AG04449 (cell line): ENCODE results near the gene NEURL1.
"Not testable (repeated sequence)": the region's sequence is repeated elsewhere in the genome, so short reads cannot be mapped to it uniquely, and the experiment has no call there.

Experiments
- CTCF ChIA-PET: fragments of 350-600 bp; formaldehyde crosslinking; extraction: SDS; loops from one replicate; lab custom pipeline; 2021; ENCODE audit warnings: antibody characterized with exemption; lab: Yijun Ruan, JAX
- POLR2A ChIA-PET: fragments of 400-600, 350-600 bp; formaldehyde crosslinking; extraction: SDS; loops from one replicate; lab custom pipeline; 2020; ENCODE audit warnings: antibody characterized with exemption, inconsistent platforms; lab: Yijun Ruan, JAX
- DNase-seq: peaks from one replicate; pipeline ENCODE4 v3.0.0-alpha.2; 2010; ENCODE audit warnings: low read depth, low spot score
- H3K4me3 ChIP-seq: 2 replicates; pipeline ENCODE4 v1.5.1; 2011; ENCODE audit warnings: low read depth, mild to moderate bottlenecking, control low read depth, low read length
- CTCF ChIP-seq: IDR thresholded peaks from one replicate; pipeline ENCODE4 v1.5.1; 2011; ENCODE audit warnings: mild to moderate bottlenecking, moderate library complexity, low read length, control low read depth, inconsistent platforms; ENCODE audit not compliant: insufficient read depth; ENCODE audit errors: missing control alignments

Gene NEURL1

DNA sequence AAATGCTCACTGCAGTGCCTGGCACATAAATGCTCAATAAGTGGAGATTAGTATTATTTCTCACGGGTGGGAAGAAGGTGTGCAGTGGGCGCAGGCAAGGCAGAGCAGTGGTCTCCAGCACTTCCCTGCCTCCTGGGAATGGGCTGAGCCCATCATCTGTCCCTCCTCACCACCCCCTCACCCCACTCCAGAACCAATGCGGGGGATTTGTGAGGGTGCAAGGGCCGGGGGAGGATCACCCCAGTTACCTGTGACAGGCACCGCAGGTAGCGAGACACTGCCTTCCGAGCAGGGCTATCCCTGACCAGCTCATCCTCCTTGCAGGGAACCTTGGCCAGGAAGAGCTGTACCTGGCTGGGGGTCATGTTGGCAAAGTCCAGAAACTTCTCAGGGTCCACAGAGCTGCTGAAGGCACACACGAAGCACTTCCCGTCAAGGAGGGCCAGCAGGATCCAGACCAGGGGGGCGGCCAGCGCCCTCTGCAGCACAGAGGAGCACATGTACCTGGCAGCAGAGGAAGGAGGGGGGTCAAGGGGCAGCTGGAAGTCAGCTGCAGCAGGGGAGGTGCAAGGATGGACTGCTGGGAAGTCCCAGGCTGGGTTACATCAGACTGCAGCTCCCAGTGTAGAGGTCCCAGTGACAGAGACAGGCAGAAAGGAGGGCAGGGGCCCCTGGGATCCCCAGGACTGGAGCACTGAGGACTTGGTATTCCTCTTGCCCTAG lies 17.3 kb upstream of the NEURL1 start:
- ChIA-PET POLR2A (no interaction called here), CTCF (interaction anchor here (0.9 to 11.0 kb wide), 7 partner anchors 8 to 80 kb away, joined by 3 to 83 read pairs (median 5); partner anchors contain the start of genes ATP5MK and PDCD11)
- no peak for DNase-seq
- TF ChIP-seq CTCF, result peak; percentile 17
- no peak overlapping the region for H3K4me3 ChIP-seq

- POLR2A ChIA-PET, result no interaction called here
- no peak overlapping the region for H3K4me3 ChIP-seq
- DNase-seq, result no peak
- CTCF ChIA-PET, result interaction anchor here (0.8 to 11.0 kb wide), 5 partner anchors 6 to 63 kb away, joined by 3 to 83 read pairs (median 4); partner anchors contain the start of gene NEURL1
- no peak for TF ChIP-seq CTCF
These were observed 14.8 kb upstream of the NEURL1 start for GRCh38 chr10:103478671-103479070.

GRCh38 chr10:103479135-103479534 lies 14.4 kb upstream of the NEURL1 start, which contains the start of gene CALHM3:
CALHM3 (minus strand) TSS chr10:103479240; CDS start chr10:103479032, 208 bp downstream.
- H3K4me3 ChIP-seq, result no peak within 1 kb of the TSS

GRCh38 chr10:103480521-103480920 lies 13.0 kb upstream of the NEURL1 start:
- CTCF ChIA-PET, result interaction anchor here (0.9 to 2.4 kb wide), 15 partner anchors 9 to 71 kb away, joined by 3 to 40 read pairs (median 4); partner anchors contain the start of genes CALHM2 and NEURL1
- H3K4me3 ChIP-seq, result no peak overlapping the region
- POLR2A ChIA-PET, result no interaction called here
- TF ChIP-seq CTCF, result no peak
- no peak for DNase-seq

More at GRCh38 chr10:103479135-103479534, 14.4 kb upstream of the NEURL1 start, which contains the start of gene CALHM3:
- DNase-seq, result no peak
- ChIA-PET POLR2A (no interaction called here), CTCF (interaction anchor here (0.8 to 1.1 kb wide), 2 partner anchors 9 to 13 kb away, joined by 3 read pairs; no protein-coding TSS in a partner anchor)
- no peak for TF ChIP-seq CTCF

DNA sequence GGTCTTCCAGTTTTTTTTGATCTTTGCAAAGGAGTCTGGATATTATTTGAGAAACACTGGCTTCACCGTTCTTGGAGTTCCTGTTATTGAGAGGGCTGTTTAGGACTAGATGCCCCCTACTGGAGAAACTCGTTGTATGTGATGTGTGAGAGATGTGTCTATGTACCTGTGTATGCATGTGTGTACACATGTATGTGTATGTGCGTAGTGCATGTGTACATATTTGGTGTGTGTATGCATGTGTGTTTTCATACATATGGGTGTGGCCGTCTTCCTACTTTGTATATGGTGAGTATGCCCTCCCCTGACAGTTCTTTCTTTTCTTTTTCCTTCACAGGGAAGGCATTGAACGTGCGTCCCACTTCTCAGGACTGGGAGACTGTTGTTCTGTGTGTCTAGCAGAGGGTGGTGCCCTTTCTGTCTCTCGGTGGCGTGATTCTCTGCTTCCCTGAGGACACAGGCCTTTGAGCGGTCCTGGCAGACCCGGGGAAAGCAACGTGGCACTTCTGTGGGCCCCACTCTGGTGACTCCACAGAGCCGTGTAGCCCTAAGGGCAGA lies 11.5 kb upstream of the NEURL1 start:
- CTCF ChIA-PET, result interaction anchor here (0.9 to 5.3 kb wide), 16 partner anchors 9 to 111 kb away, joined by 3 to 250 read pairs (median 6); no protein-coding TSS in a partner anchor
- DNase-seq, result no peak
- H3K4me3 ChIP-seq, result no peak overlapping the region
- peak; percentile 72 for TF ChIP-seq CTCF
- POLR2A ChIA-PET, result no interaction called here

DNA sequence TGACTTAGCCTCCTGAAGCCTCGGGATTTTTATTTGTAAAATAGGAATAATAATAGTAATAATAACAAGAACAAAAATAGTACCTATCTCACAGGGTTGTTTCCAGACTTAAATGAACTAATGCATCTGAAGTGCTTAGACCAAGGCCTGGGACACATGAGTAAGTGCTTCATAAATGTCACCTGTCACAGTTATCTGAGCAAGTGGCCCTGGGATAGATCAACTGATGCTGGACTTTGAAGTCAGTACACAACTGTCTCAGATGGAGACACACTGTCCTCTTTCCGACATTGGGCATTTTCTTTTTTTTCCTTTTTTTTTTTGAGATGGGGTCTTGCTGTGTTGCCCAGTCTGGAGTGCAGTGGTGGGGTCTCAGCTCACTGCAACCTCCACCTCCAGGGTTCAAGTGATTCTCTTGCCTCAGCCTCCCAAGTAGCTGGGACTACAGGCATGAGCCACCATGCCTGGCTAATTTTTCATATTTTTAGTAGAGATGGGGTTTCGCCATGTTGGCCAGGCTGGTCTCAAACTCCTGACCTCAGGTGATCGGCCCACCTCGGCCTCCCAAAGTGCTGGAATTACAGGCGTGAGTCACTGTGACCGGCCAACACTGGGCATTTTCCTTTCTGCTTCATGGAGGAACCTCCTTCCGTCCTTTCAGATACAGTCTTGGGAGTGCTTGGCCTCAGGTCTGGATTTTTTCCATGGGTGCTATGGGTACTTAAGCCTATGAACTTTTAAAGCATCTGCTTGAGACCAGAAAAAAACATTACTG lies 6.7 kb upstream of the NEURL1 start:
- H3K4me3 ChIP-seq, POLR2A ChIA-PET, DNase-seq: not testable (repeated sequence)
- CTCF ChIA-PET, result interaction anchor here (1.1 to 5.4 kb wide), 16 partner anchors 14 to 242 kb away, joined by 3 to 250 read pairs (median 7); partner anchors contain the start of gene CALHM2
